GM21825 (cell line): ENCODE data around the gene PTPRT.

Source experiments
- ATAC-seq: cut with Tn5 transposase; IDR thresholded peaks from one replicate; pipeline ENCODE4 v1.9.1; 2021; ENCODE audit warnings: mild to moderate bottlenecking, moderate library complexity; ENCODE audit not compliant: unreplicated experiment

PTPRT gene

DNA sequence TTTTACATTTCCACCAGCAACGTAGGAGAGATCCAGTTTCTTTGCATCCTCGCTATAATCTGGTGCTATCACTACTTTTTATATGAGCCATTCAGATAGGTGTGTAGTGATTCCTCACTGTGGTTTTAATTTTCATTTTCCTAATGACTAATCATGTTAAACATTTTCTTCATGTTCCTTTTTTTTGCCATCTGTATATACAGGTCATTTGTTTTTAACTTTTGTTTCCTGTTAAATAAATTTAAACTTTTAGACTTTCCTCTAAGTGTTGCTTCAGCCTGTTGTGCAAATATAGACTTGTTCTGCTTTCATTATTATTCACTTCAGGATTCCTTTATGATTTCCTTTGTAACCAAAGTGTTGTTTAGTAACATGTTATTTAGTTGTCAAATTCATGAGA is 697.4 kb downstream of the PTPRT start:
- ATAC-seq = no peak

DNA sequence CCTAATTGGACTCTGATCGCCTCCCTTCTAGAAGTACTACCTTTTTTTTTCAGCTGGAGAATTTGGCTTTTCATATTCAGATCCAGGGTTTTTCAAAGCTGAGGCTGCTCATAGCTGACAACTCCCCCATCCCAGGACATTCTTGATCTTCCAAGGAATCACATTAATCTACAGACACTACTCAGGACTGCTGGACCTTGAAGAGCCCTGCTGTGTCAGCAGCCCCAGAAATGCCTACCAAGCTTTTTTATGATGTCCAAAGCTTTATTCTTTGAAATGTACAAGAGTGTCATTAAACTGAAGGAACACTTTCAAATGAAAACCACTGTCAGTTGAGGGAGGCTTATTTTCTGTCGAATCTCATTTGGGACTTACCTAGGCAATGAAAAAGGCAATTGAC is 704.1 kb downstream of the PTPRT start:
- ATAC-seq = no peak

DNA sequence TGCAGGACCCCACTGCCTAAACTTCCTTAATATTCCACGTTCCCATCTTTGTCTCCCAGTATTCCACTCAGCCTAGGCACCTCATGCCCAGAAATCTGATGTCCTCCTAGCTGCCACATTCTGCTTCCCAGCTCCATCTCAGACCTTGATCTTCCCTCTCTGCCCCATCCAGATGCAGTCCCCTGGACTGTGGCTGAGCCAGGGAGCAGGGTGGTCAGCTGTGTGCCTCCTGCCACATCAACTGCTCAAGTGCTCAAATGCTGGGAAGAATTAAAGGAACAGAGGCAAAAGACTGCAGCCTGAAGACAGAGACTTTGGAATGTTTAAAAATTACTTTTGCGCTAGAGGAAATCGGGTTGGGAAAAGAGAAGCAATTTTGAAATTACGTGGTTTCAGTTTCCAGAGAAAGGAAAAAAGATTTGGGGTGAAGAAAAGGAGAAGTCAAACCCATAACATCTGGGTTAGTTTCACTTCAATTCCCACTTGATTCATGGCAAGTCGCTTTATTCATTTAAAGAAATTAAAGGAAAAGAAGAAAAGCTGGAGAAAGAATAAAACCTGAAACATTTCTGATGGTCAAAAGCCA is 704.8 kb downstream of the PTPRT start:
- no peak for ATAC-seq

DNA sequence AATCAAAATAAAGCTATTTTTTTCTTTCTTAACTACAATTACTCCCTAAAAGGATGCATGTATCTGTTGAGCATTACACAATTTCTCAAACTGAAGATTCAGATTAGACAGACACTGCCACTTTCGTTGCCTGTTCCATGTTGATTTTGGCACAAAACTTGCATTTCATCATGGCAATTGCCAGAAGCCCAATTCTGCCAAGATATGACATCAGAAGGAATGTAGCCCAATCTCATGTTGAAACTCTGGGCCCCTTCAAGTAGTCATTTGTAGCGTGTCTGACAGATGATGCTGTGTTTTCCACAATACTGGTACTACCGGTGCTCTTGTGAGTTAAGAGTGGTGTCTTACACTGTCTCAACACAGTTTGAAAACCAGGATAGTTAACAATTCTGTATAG is 705.4 kb downstream of the PTPRT start:
- no peak for ATAC-seq

DNA sequence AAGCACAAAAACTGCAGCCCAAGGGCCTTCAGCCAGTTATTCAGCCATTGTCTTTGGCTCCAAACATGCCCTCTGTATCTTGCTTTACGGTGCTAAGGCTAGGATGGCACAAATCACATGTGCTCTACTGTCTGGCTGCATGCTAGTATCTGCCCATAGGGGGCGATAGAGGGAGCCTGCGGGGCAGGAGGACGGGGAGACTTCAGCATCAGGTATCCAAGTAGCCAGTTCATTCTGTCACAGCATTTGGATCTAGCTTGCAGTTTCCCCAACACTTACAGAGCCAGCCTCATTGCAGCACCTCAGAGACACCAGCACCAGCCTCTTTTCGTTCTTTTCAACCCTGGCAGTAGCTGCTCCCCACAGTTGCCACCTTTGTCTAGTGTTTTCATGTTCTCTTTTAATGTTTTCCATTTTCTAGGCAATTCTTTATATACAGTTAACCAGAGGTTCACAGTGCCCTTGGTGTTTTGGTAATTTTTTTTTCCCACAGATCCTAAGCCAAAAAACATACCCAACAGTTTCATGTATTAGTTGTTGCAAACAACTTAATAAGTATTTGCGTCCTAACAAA is 705.9 kb downstream of the PTPRT start:
- ATAC-seq = no peak

DNA sequence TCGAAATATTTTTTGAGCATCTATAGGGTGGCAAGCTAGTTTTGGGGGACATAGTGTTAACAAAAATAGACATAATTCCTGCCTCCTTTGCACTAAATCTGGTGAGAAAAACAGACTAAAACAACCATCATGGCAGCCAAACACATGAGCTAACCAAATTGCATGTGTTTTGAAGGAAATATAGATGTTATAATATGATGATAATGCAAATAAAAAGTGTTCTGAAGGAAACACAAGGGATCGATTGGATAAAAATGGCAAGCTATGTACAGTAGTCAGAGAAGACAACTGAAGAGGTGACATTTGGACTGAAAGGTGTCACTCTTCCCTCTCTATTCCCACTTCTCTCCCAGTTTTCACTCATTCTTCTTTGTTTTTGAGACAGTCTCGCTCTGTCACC is 706.9 kb downstream of the PTPRT start:
- no peak for ATAC-seq

DNA sequence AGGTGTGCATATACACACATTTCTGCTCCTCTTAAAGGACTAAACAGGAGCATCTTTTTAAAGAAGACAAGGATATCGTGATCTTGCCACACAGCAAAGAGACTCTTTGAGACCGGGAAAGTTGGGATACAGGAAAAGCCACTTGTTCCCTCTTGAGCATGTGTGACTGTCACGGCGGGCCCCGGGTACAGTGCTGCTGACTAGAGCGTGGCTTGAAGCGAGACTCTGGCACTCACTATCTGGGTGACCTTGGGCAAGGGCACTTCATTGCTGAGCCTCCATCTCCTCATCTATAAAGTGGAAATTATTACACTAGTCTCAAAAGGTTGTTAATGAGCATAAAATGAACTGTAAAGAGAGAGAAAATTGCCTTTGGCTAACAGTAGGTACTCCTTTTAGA is 713.9 kb downstream of the PTPRT start:
- no peak for ATAC-seq

DNA sequence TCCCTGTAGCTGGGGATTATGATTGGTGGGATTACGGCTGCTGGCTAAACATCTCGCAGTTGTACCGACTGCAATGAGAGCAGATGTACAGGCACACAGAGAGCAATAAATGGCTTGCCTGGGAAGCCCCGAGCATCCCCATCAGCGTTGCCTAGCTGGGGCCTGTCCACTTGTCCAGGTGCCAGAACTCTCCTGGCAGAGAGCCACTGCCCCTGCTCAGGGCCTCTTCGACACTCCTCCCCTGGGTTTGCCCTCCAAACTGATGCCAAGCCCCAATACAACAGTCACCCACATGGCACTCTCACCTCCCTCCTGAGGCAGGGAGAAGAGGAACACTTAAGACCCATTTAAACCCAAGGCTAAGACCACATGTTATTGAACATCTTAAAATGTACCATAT is 715.1 kb downstream of the PTPRT start:
- no peak for ATAC-seq

DNA sequence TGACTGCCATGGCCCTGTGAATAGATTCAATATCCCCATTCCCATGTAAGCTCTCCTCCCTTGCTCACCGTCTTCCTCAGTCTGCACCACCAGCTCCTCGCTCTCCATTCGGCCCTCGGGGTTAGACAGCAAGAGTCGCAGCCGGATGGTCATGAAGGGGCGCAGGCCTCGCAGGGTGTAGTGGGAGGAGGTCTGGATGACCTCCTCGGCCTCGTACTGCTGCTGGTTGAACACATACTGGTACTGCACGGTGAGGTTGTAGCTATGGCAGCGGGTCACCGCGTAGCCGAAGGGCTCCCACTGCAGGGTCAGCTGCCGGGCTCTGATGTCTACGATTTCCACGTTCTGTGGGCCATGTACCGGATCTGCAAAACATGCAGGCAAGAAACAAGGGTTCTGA is 717.5 kb downstream of the PTPRT start:
- ATAC-seq = no peak

DNA sequence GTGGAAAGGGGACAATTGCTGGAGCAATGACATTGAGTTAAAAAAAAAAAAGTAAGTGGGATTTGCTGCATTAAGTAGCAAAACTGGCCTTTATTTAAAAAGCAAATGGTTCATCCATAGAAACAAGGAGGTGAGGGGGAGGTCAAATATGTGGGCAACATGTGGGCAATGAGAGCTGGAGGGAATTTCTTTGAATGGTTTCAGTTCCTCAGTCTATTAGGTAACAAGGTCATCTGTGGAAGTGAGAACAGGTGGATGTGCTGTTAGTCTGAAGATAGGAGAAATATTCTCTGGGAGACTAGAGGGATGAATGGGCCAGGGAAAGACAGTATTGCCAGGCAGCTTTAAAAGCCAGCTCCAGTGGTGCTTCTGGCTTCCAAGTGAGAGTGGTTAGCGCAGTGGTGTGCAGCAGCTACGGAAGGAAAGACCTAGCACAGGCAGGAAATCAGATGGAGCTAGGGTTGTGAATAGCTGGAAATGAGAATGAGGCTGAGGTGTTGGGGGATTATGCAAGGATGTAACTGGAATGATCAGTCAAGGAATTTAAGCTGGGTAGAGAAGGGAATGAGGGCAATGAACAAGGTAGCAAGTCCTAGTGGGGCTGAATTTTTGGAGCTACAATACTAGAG is 727.6 kb downstream of the PTPRT start:
- no peak for ATAC-seq

DNA sequence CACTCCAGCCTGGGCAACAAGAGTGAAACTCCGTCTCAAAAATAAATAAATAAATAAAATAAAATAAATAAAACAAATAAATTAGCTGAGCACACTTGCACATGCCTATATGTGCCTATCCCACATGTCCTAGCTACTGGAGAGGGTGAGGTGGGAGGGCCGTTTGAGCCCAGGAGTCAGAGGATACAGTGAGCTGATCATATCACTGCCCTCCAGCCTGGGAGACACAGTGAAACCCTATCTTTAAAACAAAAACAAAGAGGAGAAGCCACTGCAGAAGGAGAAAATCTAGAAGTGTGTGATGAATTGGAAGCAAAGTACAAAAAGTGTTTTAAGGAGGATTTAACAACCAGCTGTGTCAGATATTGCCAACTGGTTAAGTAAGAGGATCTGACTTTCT is 728.4 kb downstream of the PTPRT start:
- ATAC-seq = no peak

DNA sequence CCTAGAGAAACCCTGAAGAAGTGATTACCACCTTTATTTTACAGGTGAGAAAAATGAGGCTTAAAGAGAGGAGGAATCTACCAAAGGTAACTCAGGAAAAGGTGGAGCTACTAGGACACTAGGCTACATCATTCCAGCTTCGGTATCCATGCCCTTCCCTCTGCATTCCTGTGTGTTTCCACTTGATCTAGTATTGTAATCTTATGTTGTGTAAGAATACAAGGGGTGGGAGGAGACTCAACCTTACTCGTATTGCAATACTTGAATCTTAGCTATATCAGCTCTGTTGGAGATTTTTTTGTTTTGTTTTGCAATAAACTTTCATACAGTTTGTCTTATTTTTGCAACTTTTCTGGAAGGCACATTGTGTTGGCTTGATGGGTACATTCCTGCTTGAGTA is 742.4 kb downstream of the PTPRT start:
- ATAC-seq = no peak

DNA sequence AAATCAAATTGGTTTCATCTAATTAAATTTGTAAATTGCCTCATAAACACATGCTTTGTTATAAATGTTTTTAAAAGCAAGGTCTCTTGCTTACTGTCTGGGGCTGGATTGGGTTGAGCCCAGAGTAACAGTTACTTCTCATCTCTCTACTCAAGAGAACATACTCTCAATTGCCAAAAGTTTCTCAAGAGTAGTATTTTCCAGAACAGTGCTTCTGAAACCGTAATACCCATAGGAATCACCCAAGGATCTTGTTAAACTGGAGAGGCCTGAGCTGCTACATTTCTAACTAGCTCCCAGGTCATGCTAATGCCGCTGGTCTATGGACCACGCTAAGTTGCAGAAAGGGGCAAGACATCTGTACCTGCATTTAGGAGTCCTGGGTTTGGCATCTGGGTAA is 744.9 kb downstream of the PTPRT start:
- no peak for ATAC-seq

DNA sequence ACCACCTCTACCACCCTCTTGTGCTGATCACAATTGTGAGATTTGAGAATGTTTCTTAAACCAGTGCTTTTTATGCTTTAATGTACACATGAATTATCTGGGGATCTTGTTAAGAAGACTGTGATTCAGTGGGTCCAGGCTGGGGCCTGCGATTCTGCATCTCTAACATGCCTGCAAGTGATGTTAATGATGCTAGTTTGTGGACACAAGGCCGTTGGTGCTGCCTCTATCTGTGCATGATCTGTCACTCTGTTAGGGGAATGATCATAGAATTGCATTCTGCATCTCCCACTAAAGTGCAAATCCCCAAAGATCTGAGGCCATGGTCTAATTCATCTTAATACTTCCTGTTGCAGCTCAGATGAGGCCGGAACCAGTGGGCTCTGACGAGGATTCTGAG is 746.5 kb downstream of the PTPRT start:
- no peak for ATAC-seq

DNA sequence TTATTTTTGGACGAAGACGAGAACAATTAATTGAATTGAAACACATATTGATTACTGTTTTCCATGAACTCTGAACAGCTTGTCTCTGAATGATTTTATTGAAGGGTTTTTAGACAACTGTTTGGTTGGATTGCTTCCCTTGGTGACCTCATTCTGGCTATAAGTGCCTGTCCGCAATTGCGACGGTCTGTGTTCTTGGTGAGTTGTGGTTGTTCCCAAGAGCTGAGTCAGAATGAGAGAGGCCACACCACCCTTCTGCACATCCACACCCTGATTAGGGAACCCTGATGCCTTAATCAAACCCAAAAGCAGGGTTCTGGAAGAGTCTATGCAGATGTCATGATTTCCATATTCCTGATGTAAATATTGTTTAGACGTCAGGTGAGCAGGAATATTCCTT is 747.0 kb downstream of the PTPRT start:
- ATAC-seq = no peak

DNA sequence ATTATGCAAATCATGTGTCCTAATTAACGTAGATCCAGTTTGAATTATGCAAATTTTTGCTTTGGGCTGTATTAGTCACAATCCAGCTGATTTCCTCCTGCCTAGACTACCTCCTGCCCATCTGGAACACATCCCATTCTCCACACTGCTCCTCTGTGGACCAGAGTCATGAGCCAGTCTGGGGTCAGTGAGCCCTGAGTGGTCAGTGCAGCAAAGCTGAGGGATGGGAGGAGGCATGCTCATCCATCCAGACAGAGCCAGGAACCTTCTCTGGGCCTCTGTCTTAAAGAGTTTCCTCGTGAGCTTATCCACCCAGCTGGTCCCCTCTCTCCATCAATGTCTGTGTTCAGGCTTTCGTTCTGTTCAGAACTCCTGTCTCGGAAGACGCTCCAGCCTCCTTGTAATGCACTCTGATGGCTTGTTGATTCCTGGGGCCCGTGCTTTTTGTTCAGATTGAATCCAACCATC is 747.8 kb downstream of the PTPRT start:
- no peak for ATAC-seq

DNA sequence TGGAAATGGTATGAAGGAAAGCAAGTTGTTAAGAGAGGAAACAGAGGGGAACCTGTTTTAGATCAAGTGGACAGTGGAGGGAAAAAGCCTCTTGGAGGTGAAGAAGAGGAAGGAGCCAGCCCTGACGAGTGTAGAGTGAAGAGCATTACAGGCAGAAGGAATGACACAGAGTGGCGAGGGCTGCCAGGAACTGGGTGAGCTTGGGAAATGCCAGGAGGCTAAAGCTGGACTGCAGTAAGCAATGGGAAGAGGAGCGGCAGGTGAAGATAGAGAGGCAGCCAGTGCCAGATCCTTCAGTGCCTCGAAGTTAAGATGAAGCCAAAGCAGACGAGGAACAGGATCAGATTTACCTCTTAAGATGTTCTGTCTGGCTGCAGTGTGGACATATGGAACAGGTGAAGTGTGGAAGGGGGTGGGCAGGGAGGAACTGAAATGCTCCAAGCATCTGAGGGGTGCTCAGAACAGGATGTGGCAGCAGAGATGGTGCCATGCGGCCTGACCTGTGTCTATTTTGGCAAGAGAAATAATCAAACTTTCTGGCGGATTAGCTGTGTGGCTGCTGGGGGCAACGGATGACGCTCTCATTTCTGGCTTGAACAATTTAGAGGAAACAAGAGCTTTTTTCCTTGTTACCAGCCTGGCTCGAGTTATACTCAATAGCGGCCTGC is 748.4 kb downstream of the PTPRT start:
- ATAC-seq = no peak

DNA sequence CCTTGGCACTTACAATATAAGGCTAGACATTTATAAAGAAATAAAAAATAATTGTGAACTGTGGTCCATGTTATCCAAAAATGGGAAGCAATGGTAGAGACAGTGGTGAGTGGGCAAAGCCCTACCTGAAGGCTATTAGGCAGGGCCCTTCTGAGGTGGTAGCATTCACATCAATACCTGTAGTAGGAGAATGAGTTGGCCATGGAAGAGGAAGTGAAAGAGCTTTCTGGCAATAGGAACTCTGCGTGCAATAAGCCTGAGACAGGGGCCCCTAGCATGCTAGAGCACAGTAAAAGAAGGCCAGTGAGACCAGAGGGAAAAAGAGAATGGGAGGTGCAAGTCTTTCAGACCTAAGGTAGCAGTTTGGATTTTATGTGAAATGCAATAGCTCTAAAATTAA is 754.5 kb downstream of the PTPRT start:
- peak; percentile 92 for ATAC-seq

DNA sequence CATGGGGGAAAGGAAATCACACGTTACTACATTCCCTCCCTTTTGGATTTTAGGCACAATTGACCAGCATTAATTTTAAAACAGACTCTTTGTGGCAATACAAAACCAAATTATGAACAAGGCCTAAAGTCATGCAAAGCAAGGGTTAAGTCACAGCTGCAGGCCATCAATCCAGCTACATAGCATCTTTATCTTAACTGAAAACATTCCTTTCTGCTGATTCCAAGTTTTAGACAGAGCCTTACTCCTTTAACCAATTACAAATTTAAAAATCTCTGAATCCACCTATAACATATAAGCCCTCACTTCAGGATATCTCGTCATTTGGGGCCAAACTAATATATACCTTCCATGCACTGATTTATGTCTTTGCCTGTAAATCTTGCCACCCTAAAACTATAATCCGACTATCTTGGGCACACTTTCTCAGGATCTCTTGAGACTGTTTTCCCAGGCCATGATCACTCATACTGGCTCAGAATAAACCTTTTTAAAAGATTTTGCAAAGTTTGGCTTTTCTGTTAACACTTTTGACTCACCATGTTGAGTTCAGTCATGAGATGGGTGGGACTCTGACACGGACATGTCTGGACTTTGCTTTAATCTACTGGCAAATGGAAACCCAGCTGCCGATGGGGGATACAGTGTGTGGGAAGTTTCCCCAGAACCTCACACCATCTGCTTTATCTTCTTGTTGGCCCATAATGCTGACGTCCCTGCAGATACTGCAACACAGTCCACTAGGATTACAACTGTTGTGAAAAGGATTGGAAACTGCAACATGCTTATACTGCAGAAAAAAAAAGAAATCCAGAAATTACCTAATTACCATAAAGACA is 757.0 kb downstream of the PTPRT start:
- ATAC-seq = no peak

DNA sequence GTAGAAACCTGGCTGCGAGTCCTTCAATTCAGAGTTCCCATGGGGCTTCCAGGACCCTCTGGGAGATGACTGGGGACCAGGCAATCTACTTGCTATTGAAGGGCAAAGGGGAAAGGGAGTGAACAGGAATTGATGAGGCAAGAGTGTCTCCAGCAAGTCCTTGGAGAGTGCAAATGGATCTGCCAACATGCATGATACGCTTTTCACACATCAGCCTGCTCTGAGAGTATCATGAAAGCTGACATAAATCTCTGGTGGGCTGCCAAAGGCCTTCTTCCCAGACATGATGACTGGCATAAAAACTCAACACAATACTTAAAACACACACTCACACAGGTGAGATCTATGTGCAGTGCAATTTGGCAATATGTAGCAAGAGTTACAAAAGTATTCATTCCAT is 759.1 kb downstream of the PTPRT start:
- ATAC-seq = no peak

DNA sequence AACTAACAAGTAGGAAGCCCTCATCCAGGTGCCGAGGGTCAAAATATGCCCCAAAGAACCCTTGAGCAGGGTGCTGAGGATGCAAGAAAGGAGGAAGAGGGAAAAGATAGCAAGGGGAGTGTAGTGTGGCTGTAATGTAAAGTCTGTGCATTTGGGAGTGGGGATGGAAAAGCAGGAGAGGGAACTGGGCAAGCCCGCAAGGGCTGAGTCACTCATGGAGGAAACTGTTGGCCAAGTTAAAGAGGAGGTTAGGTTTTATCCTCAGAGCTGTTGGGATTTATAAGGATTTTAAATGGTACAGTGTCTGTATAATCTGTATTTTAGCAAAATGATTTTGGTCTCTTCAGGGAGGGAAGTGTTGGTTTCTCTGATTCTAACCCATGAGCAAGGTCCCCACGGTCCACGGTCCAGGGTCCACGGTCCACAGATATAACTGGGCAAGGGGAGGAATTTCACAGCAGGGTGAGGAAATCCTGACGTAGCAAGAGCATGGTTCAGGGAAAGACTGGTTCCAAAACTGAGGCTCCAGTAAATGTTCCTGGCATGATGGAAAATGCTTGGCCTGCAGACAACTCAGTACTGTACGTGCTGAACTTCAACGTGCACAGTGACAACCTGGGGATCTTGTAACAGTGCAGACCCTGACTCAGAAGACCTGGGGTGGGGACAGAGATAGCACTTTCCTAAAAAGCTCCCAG is 759.8 kb downstream of the PTPRT start:
- no peak for ATAC-seq
